GM21526 (cell line): ENCODE results near the gene AFTPH.

Experiments used
- ATAC-seq: cut with Tn5 transposase; IDR thresholded peaks from one replicate; pipeline ENCODE4 v1.9.1; 2021; ENCODE audit warnings: moderate library complexity; ENCODE audit not compliant: unreplicated experiment, low FRiP score

AFTPH gene

GRCh38 chr2:64582774-64583340, 58.7 kb downstream of the AFTPH start:
- peak; percentile 83 for ATAC-seq

- no peak for ATAC-seq
Observed at GRCh38 chr2:64586054-64586453, 61.9 kb downstream of the AFTPH start.

GRCh38 chr2:64586883-64587481, 62.9 kb downstream of the AFTPH start:
- ATAC-seq, result no peak

DNA sequence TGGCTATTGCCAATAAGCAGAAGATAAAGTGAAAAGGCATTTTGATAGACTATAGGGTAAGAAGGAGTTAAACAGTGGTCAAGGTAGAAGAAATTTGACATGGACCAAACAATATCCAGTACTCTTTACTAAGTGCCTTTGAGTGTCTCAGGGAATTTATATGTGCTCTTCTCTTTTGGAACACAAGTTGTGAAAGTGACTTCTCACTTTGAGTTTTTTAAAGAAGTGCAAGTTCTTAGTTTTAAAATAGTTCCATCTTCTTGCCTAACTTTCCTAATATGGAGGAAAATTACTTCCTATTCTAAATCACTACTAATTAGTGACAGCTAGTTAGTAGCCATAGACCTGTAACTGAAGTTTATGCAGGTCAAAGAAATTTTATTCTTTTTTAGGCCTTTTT, 63.4 kb downstream of the AFTPH start:
- no peak for ATAC-seq

- no peak for ATAC-seq
Observed at GRCh38 chr2:64591188-64591587, 67.1 kb downstream of the AFTPH start.

DNA sequence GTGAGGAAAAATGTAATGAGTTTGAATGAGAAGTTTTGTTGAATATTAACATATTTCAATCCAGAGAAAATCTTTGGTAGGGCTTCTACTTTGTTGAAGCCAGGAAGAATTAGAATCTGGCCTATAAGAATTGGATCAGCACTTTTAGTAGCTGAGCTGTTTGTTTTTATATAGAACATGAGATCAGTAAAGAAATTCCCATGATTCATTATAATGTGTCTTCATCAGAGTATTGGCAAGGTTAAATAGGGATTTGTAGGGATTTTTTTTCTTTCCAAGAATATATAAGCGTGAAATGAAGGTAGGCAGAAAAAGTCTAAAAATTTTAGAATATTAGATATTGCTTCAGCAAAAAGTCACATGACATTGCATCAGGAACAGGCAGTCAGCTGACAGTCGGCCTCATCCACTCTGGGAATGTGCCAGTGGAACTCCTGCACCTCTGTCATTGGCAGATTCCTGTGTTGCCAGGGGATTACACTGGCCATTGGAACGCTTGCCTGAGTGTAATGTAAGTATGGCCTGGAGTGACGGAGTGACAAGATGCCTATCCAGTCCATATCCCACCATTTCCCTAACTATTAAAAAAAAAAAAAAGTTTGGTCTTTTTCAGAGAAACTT, 69.0 kb downstream of the AFTPH start:
- no peak for ATAC-seq

- ATAC-seq, result no peak
Observed at GRCh38 chr2:64594226-64594989, 70.3 kb downstream of the AFTPH start.

- no peak for ATAC-seq
Observed at GRCh38 chr2:64595397-64596176, 71.5 kb downstream of the AFTPH start.

DNA sequence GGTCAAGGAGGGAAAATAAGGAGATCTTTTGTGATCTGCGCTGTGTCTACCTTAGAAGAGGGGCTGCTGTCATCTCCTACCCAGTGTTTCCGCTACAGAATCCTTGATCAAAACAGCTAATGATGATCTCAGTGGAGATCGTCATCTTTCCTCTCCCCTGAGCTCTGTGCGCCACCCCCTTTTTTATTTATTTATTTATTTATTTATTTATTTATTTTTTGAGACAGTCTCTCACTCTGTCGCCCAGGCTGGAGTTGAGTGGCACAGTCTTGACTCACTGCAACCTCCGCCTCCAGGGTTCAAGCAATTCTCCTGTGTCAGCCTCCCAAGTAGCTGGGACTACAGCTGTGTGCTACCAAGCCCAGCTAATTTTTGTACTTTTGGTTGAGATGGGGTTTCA, 74.1 kb downstream of the AFTPH start:
- no peak for ATAC-seq

GRCh38 chr2:64599469-64599868, 75.3 kb downstream of the AFTPH start:
- ATAC-seq, result no peak

- ATAC-seq, result no peak
Observed at GRCh38 chr2:64601034-64601754, 77.1 kb downstream of the AFTPH start.

DNA sequence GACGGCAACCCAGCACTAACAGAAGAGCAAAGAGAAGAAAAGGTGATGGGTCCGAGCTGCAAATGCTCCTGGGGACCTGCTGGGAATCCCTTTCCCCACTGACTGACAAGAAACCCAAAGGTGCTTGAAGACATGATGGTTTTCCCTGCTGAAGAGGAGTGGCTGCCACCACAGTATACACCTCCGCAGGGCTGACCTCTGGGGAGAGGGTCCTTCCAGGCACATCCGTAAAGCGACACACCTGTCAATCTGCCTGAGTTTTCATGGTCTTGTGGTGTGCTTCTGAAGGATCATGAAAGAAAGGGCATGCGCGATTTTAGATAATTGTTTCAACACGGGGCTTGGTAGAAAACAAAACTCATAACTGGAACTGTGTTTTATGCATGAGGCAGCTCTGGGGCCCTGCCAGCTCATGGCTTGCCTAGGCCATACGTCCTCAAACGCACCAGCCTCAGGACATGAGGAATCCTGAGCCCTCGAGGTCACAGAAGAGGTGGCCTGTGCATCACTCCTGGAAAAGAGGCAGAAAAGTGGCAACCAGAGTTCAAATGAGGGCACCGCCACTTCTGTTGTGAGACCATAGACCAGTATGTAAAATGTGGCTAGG, 77.8 kb downstream of the AFTPH start:
- no peak for ATAC-seq

GRCh38 chr2:64602436-64602835, 78.3 kb downstream of the AFTPH start:
- ATAC-seq, result no peak

- no peak for ATAC-seq
Observed at GRCh38 chr2:64604155-64604554, 80.0 kb downstream of the AFTPH start.

DNA sequence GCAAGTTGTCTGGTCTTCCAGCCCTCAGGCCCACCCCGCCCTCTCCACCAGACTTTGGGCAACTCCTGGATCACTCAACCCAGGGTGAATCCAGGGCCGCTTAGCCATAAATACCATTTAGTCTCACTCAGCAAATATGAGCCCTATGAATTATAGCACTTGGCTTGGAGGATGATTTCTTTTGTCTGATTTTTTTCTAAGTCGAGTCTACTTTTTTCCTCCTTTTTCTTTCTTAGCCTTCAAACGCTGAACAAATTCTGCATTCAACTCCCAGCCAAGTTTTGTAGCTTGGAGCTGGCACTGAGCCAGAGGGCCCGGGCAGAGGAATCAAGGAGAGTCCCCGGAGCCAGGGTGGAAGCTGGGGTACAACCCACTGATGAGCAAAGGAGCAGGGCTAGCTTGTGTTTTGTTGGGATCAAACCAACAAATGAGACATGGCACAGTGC, 80.9 kb downstream of the AFTPH start:
- no peak for ATAC-seq

DNA sequence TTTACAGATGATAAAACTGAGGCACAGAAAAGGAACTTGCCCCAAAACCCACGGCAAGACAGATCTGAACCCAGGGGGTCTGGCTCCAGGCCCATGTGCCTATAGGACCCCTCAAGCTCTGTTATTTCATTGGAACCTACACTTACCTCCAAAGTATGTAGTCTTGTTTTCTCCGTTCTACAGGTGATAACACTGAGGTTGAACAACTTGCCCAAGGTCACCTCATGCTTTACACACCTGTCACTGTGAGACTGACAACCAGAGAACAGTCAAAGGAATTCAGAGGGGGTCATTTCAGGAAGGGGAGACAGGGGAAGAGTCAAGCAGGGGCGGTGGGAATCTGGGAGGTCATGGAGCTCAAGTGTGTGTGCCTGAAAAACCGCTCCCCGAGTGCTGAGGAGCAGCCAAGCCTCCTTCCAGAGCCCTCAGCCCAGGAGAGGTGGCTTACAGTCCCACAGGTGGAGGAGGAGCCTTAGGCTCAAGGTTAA, 81.9 kb downstream of the AFTPH start:
- no peak for ATAC-seq

- peak; percentile 81 for ATAC-seq
Observed at GRCh38 chr2:64606479-64607363, 82.6 kb downstream of the AFTPH start.
